ENCODE results near the gene TPM3.
"Not testable (repeated sequence)": the region's sequence is repeated elsewhere in the genome, so short reads cannot be mapped to it uniquely, and the experiment has no call there.

Gene TPM3

DNA sequence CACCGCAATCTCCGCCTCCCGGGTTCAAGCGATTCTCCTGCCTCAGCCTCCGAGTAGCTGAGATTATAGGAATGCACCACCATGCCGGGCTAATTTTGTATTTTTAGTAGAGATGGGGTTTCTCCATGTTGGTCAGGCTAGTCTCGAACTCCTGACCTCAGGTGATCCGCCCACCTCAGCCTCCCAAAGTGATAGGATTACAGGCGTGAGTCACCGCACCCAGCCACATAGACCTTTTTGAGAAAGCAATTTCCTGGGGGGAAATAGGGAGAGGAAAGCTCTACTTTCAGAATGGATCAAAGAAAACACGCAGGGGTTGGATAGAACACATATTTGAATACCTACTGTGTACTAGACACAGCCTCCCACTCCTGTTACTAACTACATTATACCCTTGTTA is 13.9 kb upstream of the TPM3 start:
- DNase-seq: not testable (repeated sequence)

DNA sequence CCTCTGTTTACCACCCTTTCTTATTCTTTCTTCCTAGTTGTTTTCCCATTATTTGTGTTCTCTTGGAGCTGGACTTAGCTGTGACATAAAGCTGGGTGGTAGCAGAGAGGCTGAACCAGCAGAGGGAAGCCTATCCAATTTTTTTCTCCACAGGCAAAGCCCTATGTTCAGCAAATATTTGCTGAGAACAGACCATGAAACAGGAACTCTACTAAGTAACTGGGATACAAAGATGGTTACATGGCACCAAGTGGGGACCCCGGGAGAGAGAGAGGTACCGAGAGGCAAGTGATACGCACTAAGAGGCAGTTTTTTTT is 7.6 kb upstream of the TPM3 start:
- DNase-seq: peak in 1 of 2 experiments; percentile 48

DNA sequence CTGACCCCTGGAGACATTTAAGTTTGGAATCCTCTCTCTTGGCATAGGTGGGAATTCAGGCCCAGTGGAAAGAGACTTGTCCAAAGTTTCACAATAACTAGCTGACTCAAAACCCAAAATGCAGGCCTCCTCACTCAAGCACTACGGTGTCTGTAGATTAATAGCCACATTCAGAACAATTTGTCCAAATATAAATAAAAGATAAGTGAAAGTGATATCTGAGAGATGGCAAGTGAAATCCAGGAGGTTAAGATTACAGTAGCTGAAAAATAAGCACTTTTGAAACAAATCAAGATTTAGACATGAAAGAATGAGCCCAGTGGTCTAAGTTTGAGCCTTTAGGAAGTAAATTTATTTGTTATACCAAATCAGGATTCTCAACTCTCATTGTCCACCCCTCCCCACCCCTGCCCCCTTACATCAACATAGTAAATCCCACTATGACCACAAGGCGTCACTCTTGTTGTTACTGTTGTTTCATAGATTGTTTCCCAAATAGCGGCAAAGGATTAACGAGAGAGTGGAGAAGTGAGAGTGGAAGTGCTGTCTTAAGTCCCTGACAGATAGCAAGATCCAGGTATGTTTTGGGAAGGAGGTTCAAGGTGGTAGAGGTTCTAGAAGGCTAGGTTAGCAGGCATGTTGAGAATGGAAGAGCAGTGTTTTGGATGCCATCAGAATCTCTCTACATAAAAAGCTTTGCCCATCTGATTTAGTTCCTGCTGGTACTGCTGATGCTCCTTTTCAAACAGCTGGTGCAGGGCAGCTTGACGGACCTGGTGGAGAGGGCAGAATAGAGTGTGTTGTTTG is 7.1 kb upstream of the TPM3 start:
- peak; percentile 68 to 90 for DNase-seq

DNA sequence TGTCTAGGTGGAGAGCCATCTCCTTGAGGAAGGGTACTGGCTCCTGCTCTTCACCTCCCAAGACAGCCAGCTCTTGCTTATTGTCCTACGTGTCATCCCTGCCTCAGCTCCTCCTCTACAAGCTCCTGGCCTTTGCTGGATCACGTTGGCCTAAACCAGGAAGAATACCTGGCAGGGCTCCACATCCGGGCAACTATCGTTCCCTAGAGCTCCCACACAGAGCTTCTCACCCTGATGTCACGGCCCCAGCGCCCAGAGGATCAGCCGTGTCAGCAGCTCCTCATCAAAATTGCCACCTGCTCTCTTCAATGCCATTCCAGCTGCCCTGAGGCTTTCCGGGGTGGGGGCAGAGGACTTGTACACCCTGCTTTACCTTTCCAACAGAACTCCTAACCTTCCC is 1.9 kb upstream of the TPM3 start:
- no peak for DNase-seq

DNA sequence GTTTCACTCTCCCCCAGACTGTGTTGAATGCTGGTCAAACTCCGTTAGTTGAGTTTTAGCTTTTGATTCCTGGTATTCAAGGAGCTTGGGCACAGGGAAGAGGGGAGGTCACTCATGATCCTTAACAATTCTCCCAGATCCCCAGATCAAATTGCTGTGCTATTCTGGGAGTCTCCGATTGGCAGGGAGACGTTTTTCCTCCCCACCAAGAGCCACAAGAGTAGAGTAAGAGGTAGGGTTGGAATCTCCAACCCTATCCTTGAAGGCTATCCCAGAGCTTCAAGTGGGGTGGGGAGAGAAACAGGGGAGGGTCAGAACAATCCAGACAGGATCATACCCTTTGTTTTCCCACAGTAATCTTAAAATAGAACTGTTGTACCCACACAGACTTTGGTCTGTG is 576 bp upstream of the TPM3 start:
- no peak for DNase-seq

DNA sequence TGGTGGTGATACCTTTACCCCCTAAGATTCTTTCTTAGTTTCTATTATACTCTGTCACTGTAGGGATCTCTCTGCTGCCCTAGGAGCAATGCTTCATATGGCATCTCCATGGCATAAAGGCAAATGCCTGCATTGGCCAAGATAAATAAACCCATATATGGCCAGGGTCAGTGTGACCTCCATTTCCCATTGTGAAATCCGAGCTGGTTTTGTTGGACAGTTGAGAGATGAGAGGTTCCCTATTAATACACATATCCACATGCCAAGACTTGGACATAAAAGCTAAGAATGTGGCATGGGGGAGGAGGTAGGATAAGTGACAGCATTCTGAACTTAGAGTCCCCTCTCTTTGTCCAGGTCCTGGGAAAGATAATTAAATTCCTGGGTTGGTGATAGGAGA is 1.4 kb downstream of the TPM3 start:
- no peak for DNase-seq

DNA sequence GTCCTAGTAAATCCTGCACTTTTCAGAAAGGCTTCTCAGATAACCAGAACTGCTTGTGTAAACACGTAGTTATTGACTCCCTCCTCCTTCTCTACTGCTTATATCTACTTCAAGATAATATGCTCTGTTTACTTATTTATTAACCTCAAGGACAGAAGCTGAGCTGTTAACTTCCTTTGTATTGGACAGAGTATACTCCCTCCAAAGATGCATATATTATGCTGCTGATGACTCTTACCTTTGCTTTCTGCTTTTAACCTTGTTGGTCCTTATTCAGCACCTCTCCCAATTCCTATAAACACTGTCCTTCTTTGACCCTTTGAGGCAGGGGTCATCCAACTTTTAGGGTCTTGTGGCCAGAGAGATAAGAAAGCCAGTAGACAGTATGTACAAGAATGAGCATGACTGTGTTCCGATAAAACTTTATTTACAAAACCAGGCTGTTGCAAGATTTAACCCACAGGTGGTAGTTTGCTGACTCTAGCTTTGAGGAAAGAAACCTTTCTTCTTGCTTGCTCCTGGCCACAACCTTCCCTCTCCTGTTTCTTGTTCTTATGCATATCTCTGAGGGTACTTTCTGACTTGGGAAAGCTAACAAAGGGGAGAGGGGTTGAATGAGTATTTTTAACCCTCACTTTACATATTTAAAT is 4.9 kb downstream of the TPM3 start:
- DNase-seq: peak in 1 of 2 experiments; percentile 26

DNA sequence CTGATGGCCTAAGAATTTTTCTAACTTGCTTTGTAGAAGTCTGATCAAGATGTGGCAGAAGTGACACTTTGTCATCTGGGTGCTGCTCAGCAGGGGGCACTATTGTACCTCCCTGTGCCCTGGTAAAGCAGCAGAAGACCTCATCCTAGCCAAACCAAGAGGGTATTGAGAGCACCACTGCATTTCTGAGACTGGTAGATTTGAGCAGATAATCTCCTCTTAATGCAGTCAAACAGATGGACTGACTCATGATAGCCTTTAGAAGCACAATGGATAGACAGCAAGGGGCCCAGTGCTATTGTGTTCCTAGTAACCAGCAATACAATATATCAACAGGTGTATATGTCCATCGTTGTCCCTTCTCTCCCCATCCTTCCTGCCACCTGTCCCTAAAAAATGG is 5.7 kb downstream of the TPM3 start:
- DNase-seq: peak; percentile 51 to 77

DNA sequence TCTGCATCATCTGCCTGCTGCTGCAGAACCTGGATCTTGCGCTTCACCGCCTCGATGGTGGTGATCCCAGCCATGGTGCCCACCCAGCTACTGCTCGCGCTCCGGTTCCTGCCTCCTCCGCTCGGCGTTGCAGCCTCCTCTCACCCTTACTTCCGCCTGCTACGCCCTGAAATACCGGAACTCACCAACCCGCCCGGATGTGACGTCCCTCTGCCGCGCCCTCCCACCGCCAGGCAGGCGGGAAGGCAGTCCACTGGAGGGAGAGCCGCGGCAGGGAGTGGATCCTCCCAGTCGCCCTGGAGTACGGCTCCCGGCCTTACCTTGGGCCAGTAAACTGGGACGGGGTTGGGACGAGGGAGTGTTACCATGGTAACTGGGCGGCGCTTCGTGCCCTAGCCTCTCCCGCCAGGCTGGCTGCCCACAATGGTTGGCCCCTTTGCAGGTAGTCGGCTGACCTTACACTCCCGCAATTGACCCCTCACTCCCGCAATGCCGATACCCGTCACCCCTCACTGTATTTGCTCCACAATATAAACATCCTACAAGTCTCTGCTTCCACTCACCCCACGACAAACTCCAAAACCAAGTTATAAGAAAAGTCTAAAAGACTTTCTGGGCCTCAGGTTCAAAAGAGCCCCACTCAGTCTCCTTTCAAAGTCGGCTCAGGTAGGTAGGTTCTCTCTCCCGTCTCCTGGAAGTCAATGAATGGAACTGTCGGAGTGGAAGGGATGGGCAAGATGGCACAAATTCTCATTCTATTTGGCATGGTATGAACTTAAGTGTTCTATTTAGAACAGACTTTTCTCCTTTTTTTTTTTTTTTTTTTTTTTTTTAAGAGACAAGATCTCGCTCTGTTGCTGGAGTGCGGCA is 8.6 kb downstream of the TPM3 start:
- DNase-seq: peak; percentile 99 to 100

DNA sequence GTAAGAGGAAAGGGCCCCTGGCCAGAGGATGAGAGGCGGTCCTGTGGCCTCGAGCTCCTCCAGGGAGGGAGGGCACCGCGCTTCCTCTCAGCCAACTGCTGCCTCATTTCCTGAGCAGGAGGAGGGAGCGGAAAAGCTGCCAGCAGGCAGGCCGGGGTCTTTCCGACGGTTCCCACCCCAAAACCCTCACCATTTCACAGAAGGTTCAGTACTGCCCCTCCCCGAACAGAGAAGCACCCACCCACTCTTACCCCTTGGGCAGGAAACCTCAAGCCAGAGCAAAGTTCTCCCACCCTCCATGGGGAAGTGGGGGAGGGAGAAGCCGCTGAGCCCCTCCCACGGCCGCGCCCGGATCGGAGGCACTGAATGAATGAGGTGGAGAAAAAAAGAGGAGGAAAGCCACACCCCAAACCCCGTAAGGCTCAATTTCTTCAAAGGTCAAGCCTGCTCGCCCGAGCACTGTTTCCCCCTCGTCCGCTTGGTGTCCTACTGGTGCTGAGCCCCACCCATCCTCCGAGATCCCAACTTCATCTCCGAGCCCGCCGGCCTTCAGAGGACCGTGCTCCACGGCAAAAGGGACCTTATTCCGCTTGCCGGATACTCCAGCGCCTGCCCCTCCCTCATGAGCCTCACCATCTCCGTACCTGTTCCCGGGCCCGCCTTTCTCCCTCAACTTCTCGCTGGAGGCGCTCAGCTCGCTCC is 9.4 kb downstream of the TPM3 start:
- DNase-seq: peak; percentile 73 to 84

DNA sequence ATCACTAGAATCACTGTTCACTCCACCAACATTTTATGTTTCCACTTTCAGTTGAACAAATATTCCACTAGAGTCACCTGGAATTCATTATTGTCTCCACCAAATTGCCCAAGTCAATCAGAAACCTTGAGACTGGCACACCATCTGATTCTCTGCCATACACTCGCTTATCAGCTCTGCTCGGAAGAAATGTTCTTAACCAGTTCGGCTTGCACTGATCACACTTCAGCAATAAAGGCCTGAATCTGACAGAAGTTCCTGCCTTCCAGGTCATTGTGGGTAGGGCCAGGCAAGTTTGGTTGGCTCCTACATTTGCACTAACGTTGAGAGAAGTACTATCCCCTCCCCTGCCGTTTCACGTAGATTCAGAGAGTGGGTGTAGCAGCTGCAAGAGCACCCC is 10.0 kb downstream of the TPM3 start:
- DNase-seq: no peak

DNA sequence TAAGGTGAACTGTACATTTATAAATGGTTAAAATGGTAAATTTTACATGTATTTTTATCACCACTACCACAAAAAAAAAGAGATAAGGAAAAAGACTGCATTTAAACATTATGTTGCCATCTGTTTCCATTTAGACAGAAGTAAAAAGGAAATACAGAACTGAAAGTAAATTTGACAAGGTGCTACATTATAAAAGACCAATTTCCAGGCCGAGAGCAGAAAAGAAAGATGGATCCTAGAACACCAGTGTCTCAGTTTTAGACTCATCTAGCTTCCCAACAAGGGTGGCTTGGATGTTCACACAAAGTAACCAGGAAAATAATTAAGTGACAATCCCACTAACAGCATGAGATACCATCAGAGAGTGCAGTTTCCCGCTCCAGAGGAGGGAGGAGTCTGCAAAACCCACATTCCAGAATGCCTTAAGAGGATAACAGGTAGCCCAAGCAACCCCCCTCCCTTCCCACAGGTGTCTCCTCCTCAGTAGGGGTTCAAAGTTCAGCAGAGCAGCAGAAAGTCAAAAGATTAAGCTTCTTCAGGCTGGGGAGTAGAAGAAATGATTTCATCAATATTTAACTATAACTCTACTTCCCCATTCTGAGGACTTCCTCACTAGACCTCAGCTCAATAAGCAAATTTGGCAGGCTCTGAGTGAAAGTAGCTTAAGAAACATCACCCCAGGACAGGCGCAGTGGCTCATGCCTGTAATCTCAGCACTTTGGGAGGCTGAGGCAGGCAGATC is 11.8 kb downstream of the TPM3 start:
- no peak for DNase-seq

DNA sequence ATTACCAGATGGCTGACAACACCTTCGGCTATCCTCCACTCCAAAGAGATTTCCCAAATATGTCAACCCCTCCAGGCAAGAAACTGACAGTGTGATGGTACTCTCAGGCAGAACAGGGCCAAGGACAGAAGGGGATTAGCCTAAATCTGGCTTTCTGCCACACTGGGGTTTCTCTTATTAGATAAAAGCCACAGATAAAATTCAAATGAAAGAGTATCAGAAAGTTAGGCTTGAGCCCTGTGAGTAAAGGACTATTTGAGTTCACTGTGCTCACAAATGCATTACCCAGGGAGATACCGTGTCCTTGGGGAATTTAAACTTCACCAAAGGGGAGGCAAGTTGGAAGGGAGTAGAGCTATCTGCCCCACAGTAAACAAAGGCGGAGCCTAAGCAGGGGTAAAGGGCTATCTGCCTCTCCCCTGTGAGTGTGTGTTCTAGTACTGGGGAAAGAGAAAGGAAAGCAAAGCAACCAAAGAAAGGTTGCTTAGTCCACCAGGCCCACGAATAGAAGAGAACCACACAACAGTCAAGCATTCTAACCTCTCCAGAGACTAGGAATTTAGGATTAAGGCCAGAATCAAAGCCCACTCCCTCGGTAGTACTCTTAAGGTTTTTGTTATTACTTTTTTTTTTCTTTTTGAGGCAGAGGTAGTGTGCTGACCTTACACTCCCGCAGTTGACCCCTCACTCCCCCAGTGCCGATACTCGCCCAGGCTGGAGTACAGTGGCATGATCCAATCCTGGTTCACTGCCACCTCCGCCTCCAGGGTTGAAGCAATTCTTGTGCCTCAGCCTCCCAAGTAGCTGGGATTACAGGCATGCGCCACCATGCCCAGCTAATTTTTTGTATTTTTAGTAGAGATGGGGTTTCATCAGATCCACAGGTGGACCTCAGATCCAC is 12.7 kb downstream of the TPM3 start:
- no peak for DNase-seq

DNA sequence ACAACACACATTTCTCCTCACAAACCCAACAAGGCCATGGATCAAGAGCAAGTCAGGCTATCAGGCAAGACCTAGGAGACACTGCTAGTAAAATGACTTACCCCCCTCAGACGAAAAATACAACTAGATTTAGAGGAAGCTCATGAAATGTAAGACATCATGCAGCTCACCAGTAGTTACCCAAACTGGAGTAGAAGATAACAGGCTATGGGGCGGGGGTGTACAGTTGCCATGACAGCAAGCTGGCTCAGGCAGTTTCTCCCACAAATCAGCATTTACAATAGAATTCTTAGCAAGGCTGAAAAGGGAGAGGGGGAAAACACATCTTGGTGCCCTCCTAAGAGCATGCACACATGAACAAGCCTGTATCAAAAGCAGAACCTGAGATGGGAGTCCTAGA is 13.9 kb downstream of the TPM3 start:
- no peak for DNase-seq

DNA sequence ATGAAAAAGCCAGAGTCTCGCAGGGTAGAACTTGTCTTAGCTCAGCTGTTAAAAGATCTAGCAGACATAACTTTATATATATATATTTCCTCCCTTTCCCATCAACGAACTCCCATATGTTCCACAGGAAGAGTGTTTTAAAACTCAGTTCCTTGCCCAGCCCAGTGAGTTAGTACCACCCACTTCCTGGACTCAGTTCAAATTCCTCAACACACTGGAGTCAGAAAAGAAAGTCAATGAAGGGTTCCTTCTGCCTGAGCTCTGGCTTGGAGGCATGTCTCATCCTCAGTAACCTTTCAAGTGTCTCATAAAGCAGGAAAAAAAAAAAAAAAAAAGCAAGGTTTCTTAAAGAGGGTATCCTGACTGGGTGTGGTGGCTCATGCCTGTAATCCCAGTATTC is 15.6 kb downstream of the TPM3 start:
- no peak for DNase-seq

DNA sequence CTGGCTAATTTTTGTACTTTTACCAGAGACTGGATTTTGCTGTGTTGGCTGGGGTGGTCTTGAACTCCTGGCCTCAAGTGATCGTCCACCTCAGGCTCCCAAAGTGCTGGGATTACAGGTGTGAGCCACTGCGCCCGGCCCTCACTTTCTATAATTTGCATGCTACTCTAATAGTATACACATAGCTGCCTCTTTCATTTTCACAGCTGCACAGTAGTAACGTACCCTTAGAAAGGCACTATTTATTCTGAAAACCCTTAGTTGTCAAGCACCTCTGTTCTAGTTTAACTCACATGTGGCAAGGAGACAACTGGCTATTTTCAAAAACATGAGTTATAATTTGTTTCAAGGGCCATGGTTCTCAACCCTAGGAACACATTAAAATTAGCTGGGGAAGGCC is 17.2 kb downstream of the TPM3 start:
- DNase-seq: no peak

DNA sequence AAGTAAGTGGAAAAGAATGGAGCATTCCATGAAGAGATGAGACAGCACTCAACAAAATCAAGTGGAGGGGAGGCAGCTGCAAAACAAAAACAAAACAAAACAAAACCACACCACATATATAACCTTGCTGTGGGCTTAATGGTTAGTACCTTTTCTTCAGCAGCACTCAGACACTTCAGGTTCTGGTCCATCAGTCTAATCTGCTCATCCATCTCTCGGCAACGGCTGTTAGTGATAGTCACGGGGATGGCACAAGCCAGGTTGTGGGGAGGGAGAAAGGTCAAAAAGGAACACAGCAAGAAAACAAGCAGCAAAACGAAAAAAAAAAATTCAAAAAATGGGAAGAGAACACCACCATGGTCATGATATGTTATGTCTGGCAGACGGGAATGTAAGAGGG is 20.0 kb downstream of the TPM3 start:
- DNase-seq: no peak

DNA sequence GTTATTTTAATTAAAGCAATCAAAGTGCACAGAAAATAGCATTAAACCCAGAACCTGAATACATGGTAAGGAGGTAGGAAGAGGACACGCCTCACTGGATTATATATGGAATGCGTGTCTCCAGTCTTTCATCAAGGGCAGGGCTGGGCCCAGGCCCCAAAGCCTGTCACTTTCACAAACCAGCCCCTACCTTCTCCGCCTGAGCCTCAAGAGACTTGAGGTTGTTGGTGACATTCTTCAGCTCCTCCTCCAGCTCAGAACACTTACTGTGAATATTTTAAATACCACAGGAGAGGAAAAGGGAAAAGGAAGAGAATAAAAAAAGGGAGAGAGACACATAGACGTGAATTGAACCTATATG is 20.7 kb downstream of the TPM3 start:
- no peak for DNase-seq

DNA sequence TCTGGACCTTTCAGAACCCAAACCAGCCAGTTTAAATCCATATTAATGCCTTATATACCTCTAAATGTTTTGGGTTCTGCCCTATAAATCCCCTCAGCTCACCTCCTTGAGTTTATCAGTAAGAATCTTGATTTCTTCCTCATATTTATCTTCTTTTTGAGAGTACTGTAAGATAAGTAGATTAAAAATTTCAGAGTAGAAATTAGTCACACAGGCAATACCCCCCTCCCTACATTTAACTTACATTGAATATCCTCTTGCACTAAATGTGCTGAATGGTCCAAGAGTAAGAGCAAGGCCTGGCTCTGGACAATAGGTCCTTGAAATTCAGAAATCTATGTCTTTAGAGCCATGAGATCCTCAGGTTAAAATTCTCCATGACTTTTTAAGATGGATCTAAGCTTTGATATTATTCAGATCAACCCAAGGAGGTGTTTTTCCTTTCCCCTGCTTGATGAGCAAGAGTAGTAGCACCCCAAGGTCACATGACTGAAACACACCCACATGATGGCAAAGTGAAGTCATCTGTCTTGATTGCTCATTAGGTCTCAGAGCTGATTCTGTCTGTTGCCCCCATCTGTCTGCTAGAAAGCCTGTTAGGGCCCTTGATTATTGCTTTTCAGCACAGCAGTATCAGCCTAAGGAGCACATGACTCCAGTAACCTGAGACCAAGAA is 21.2 kb downstream of the TPM3 start:
- DNase-seq: no peak

DNA sequence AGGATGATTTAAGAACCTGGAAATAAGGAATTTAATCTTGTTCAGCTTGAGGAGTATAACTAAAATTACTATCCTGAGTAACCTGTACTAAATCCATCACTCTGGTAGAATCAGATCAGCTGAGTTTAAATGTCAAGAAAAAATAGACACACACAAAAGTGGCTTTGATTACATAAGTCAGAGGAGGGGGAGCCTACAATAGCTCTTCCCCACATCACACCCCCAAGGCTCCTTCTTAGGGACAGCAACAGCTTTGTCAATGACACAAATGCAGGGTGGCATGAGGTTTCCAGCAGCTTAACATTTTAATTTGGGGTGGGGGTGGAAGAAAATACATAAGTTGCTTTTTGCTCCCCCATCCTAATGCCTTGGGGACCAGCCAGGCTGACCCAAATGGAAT is 24.4 kb downstream of the TPM3 start:
- no peak for DNase-seq

DNA sequence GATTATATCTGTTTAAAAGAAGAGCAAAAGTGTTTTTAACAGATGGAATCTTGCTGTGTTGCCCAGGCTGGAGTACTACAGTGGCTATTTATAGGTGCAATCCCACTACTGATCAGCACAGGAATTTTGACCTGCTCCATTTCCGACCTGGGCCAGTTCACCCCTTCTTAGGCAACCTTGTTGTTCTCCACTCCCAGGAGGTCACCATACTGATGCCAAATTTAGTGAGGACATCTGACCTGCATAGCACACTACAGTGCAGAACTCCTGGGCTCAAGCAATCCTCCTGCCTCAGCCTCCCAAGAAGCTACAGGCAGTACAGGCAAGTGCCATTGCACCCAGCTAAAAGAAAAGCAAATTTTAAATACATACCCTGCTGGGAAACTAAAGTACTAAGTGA is 25.7 kb downstream of the TPM3 start:
- no peak for DNase-seq
